Measurements from ENCODE around the gene KIRREL3.

Gene KIRREL3

GRCh38 chr11:126465573-126466188 is 534.9 kb downstream of the KIRREL3 start:
- DNase-seq (ENCODE audit: low spot score), result no peak

DNA sequence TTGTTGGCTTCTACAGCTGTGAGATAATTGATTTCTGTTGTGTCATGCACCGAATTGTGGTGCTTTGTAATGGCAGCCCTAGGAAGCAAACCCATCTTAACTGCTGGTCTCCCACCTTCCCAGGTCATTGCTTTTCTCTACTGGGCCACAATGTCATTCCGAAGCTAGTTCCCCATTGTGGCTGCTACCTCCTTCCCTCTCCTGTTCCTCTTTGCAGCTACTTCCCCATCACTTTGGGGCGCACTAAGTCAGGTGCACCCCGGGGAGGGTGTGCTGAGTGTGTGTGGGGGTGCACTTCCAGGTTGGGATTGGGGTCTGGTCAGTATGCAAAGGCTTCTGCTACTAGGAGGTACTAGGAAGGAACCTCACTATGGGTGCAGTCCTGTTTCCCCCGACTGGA is 535.8 kb downstream of the KIRREL3 start:
- no peak for DNase-seq (ENCODE audit: low spot score)

GRCh38 chr11:126462422-126462821 is 538.1 kb downstream of the KIRREL3 start:
- no peak for DNase-seq (ENCODE audit: low spot score)

DNA sequence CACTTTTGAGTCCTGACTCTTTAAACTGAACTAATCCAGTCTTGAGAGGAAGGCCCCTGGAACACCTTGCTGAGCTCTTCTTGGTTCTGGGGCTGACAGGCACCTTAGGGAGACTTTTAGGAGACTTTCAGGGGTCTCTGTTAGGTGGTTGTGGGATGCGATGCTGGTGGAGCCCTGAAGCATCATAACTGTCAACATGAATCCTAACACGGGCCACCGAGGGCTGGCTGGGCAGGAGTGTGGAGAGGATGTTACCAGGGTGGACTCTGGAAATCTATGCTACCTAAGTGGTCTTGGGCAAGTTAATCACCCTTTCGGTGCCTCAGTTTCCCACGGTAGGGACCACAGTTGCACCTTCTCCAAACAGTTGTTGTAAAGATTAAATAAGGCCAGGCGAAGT is 538.6 kb downstream of the KIRREL3 start:
- no peak for DNase-seq (ENCODE audit: low spot score)

DNA sequence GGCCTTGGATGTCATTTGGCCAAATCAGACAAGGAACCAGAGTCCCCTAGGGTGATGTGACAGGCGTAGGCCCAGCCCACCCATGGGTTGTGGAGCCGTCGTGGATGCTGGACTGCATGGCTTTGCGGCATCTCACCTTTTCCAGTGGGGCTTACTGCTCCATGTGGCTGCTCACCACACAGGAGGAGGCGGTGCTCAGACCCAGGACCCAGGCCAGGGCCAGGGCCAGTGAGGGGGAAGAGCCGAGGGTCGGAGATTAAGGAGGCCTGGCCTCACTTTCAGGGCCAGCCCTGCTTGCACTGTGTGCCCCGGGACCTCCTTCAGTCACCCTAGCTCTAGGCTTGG is 539.5 kb downstream of the KIRREL3 start:
- DNase-seq (ENCODE audit: low spot score), result no peak

DNA sequence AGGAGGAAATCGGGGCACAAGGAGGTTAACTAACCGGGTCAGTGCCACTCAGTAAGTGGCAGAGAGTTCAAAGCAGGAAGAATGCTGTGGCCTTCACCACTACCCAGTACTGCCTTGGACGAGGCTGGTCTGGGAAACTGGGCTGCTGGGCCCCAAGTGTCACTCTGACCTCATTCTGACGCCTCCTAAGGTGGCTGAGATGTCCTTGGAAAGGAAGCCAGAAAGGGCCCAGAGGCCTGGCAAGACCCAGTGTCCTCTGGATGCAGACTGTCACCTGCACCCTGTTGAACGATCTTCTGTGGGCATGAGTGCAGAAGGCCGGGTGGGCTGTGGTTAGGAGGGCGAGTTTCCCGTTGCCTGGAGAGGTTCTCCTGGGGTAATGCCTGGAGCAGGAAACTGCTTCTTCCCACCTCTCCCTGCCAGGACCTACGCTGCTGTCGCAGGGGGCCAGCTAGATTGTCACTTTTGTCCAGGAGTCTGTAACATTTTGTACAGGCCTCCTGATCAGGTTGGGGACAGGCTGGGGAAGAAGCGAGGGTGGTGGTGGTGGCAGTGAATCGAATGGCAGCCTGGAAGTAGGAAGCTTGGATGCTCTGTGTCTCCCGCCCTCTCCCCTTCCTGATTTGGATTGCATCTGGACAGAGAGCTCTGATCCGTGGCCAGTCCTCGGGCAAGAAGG is 540.0 kb downstream of the KIRREL3 start:
- no peak for DNase-seq (ENCODE audit: low spot score)

- no peak for DNase-seq (ENCODE audit: low spot score)
Observed at GRCh38 chr11:126459691-126460281, 540.8 kb downstream of the KIRREL3 start.

GRCh38 chr11:126457817-126458216 is 542.8 kb downstream of the KIRREL3 start:
- DNase-seq (ENCODE audit: low spot score), result no peak

DNA sequence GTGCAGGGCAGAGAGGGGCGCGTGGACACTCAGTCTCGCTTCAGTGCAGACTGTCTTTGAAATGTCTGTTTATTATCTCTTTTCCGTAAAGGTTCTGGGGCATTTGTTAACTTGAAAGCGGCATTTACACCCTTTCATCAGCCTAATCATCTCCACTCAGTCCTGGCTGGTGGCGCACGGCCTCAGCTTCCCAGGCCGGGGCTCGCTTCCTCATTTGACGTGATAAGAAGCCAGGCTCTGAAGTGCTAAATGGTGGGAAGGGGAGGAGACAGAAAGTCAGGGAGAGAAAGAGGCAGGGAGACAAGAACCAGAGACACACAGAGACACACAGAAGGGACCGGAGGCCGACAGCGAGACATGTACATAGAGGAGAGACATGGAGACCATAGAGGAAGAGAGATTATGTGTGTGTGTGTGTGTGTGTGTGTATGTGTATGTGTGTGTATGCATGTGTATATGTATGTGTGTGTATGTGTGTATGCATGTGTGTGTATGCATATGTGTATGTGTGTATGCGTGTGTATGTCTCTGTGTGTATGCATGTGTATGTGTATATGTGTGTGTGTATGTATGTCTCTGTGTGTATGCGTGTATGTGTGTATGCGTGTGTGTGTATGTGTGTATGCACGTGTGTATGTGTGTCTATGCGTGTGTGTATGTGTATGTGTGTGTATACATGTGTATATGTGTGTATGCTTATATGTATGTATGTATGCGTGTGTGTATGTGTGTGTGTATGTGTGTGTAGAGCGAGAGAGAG is 543.6 kb downstream of the KIRREL3 start:
- no peak for DNase-seq (ENCODE audit: low spot score)

- no peak for DNase-seq (ENCODE audit: low spot score)
Observed at GRCh38 chr11:126456089-126456488, 544.5 kb downstream of the KIRREL3 start.

GRCh38 chr11:126452241-126453101 is 548.1 kb downstream of the KIRREL3 start:
- DNase-seq (ENCODE audit: low spot score), result no peak

- no peak for DNase-seq (ENCODE audit: low spot score)
Observed at GRCh38 chr11:126451211-126451802, 549.3 kb downstream of the KIRREL3 start.

DNA sequence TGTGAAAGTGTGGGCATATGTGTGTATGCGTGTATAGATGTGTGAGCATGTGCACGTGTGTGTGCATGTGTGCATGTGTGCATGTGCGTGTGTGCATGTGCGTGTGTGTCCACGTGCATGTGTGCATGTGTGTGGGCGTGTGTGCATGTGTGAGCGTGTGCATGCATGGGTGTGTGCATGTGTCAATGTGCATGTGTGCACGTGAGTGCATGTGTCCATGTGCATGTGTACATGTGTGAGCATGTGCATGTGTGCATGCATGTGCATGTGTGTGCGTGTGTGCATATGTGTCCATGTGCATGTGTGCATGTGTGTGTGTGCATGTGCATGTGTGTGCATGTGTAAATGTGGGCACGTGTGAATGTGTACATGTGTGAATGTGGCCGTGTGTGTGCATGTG is 549.8 kb downstream of the KIRREL3 start:
- no peak for DNase-seq (ENCODE audit: low spot score)

- no peak for DNase-seq (ENCODE audit: low spot score)
Observed at GRCh38 chr11:126450198-126450597, 550.4 kb downstream of the KIRREL3 start.

DNA sequence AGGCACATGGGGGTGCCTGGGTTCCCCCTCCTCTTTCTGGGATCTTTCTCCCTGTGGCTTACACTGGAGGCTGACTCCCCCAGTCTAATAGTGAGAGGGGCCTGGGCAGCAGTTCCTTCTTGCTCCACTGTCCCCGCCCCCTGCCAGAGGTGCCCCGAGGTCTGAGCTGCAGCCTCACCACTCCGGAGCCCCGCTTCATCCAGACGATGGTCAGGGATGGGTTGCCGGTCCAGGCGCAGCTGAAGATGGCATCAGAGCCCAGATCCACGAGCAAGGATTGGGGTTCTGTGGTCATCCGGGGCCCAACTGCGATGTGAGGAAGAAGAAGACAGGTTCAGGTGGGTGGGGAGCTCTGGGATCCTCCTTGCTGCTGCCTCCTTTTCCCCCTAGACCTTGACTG is 554.0 kb downstream of the KIRREL3 start:
- DNase-seq (ENCODE audit: low spot score), result no peak

DNA sequence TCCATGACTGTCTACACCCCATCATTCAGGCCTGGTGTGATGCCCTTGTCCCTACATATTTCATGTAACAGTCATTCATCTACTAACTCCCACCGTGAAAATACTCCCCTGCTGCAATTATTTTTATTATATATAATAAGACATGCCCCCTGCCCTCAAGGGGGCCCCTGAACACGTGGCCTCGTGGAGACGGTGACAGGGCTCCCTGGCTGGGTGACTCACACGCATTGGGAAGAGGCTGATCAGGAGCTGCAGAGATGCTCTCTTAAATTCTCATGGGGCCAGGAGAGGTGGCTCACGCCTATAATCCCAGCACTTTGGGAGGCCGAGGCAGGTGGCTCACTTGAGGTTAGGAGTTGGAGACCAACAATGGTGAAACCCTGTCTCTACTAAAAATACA is 556.5 kb downstream of the KIRREL3 start:
- DNase-seq (ENCODE audit: low spot score), result no peak

GRCh38 chr11:126443120-126443519 is 557.5 kb downstream of the KIRREL3 start:
- no peak for DNase-seq (ENCODE audit: low spot score)

- DNase-seq (ENCODE audit: low spot score), result peak; percentile 72
Observed at GRCh38 chr11:126440792-126441514, 559.6 kb downstream of the KIRREL3 start.

GRCh38 chr11:126440276-126440675 is 560.3 kb downstream of the KIRREL3 start:
- DNase-seq (ENCODE audit: low spot score), result no peak

- no peak for DNase-seq (ENCODE audit: low spot score)
Observed at GRCh38 chr11:126438691-126439090, 561.9 kb downstream of the KIRREL3 start.

DNA sequence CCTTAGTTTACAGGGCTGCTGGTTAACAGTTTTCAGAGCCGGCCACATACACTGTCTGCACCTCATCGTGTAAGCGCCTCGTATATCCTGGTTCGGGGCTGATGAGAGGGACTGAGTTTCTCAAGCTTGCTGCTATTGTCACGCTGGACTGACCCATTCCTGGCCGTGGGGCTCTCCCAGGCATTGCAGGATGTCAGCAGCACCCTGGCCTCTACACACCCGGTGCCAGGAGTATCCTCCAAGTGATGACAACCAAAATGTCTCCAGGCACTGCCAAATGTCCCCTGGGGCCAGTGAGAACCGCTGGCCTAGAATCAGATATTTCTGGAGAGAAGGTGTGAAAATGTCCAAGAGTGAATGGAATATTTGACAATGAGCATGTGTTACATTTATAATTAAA is 562.3 kb downstream of the KIRREL3 start:
- no peak for DNase-seq (ENCODE audit: low spot score)
